Osteoblast (primary cell): Measurements from ENCODE around the gene TSPAN8. TPM values are rescaled to one million over a fixed set of nuclear protein-coding genes. Genes with fewer than 3 reads are reported as not detected.

Source experiments
- DNase-seq: peaks from one replicate; pipeline ENCODE4 v3.0.0; 2011; ENCODE audit warnings: low spot score, mixed read lengths; ENCODE audit not compliant: insufficient read length; ENCODE audit errors: missing footprints
- H2AFZ ChIP-seq: 2 replicates; pipeline ENCODE4 v1.6.0; 2011; ENCODE audit warnings: mild to moderate bottlenecking, low read length
- H3K27ac ChIP-seq: 2 replicates; pipeline ENCODE4 v1.5.1; 2011; ENCODE audit warnings: mild to moderate bottlenecking, low read depth, low read length, moderate library complexity
- H3K27me3 ChIP-seq: 2 replicates; pipeline ENCODE4 v1.6.0; 2012; ENCODE audit warnings: mild to moderate bottlenecking, control low read depth, inconsistent platforms, low read length, moderate library complexity; ENCODE audit not compliant: insufficient read depth
- H3K36me3 ChIP-seq: 2 replicates; pipeline ENCODE4 v1.5.1; 2011; ENCODE audit warnings: mild to moderate bottlenecking, low read length, control low read depth, moderate library complexity; ENCODE audit not compliant: insufficient read depth
- H3K4me1 ChIP-seq: 2 replicates; pipeline ENCODE4 v1.5.1; 2011; ENCODE audit warnings: mild to moderate bottlenecking, low read length, control low read depth, moderate library complexity; ENCODE audit not compliant: insufficient read depth
- H3K4me2 ChIP-seq: 2 replicates; pipeline ENCODE4 v1.6.0; 2011; ENCODE audit warnings: mild to moderate bottlenecking, low read length; ENCODE audit not compliant: insufficient read depth
- H3K4me3 ChIP-seq: fragments of 200-600 bp; sonication (generic); 3 replicates; pipeline ENCODE4 v1.5.1; 2012; ENCODE audit warnings: mild to moderate bottlenecking, low read length, inconsistent platforms; ENCODE audit not compliant: insufficient read depth
- H3K79me2 ChIP-seq: 2 replicates; pipeline ENCODE4 v1.6.0; 2012; ENCODE audit warnings: mild to moderate bottlenecking, low read length, control low read depth, inconsistent platforms; ENCODE audit not compliant: insufficient read depth
- H3K9me3 ChIP-seq: 2 replicates; pipeline ENCODE4 v1.5.1; 2011; ENCODE audit warnings: low read depth, low read length, control low read depth
- H4K20me1 ChIP-seq: 2 replicates; pipeline ENCODE4 v1.6.0; 2012; ENCODE audit warnings: mild to moderate bottlenecking, low read length, control low read depth; ENCODE audit not compliant: insufficient read depth
- CTCF ChIP-seq: IDR thresholded peaks from 2 replicates; pipeline ENCODE4 v1.5.1; 2011; ENCODE audit warnings: mild to moderate bottlenecking, low read depth, low read length, moderate library complexity; ENCODE audit errors: extremely low read depth
- total RNA-seq: library from RNA; depleted of rRNA; stranded (reverse); fragments of >200 nt; gene quantifications from 2 replicates; pipeline ENCODE4 v1.2.3, GENCODE V29; 2012

TSPAN8 gene
- total RNA-seq, 1 donor = under 0.01 TPM

- H3K36me3 ChIP-seq = no peaks in the 10 kb centered on the region
- no peak overlapping the region for H3K4me3 ChIP-seq
- H3K79me2 ChIP-seq = no peaks in the 10 kb centered on the region
- TF ChIP-seq CTCF = no peak
- no peaks in the 10 kb centered on the region for H3K4me1 ChIP-seq
- DNase-seq = no peak
- H4K20me1 ChIP-seq = no peaks in the 10 kb centered on the region
- H2AFZ ChIP-seq = no peak overlapping the region
- H3K4me2 ChIP-seq = no peak overlapping the region
- H3K27ac ChIP-seq = no peak overlapping the region
- no peaks in the 10 kb centered on the region for H3K9me3 ChIP-seq
- no peaks in the 10 kb centered on the region for H3K27me3 ChIP-seq
Measured at GRCh38 chr12:71142956-71143355, 14.8 kb downstream of the TSPAN8 start.

- no peak for DNase-seq
Measured at GRCh38 chr12:71142016-71142415, 15.8 kb downstream of the TSPAN8 start.

GRCh38 chr12:71141378-71141926 is 16.3 kb downstream of the TSPAN8 start:
- Histone ChIP-seq H3K4me1 (no peaks in the 10 kb centered on the region), H3K4me2 (no peak overlapping the region), H3K36me3 (no peaks in the 10 kb centered on the region), H3K79me2 (no peaks in the 10 kb centered on the region), H3K27ac (no peak overlapping the region), H3K9me3 (no peaks in the 10 kb centered on the region), H2AFZ (no peak overlapping the region), H4K20me1 (no peaks in the 10 kb centered on the region), H3K4me3 (no peak overlapping the region), H3K27me3 (no peaks in the 10 kb centered on the region)
- no peak for DNase-seq
- no peak for TF ChIP-seq CTCF

More at GRCh38 chr12:71142016-71142415, 15.8 kb downstream of the TSPAN8 start:
- H3K27ac ChIP-seq = no peak overlapping the region
- no peak overlapping the region for H3K4me3 ChIP-seq
- no peak overlapping the region for H2AFZ ChIP-seq
- H3K36me3 ChIP-seq = no peaks in the 10 kb centered on the region
- H3K79me2 ChIP-seq = no peaks in the 10 kb centered on the region
- no peak for TF ChIP-seq CTCF
- H4K20me1 ChIP-seq = no peaks in the 10 kb centered on the region
- no peaks in the 10 kb centered on the region for H3K4me1 ChIP-seq
- H3K9me3 ChIP-seq = no peaks in the 10 kb centered on the region
- no peaks in the 10 kb centered on the region for H3K27me3 ChIP-seq
- H3K4me2 ChIP-seq = no peak overlapping the region

GRCh38 chr12:71139153-71139735 is 18.6 kb downstream of the TSPAN8 start:
- no peak for TF ChIP-seq CTCF
- no peak overlapping the region for H3K4me3 ChIP-seq
- DNase-seq = no peak
- no peaks in the 10 kb centered on the region for H3K9me3 ChIP-seq
- no peaks in the 10 kb centered on the region for H3K79me2 ChIP-seq
- no peaks in the 10 kb centered on the region for H3K4me1 ChIP-seq
- no peaks in the 10 kb centered on the region for H3K27me3 ChIP-seq
- H4K20me1 ChIP-seq = no peaks in the 10 kb centered on the region
- H2AFZ ChIP-seq = no peak overlapping the region
- no peak overlapping the region for H3K4me2 ChIP-seq
- no peaks in the 10 kb centered on the region for H3K36me3 ChIP-seq
- H3K27ac ChIP-seq = no peak overlapping the region
